GM12891 (cell line): ENCODE measurements around the gene B3GALT4.
A peak's percentile ranks its signal among the peaks of the same experiment; 100 is the strongest.

Source experiments
- POLR2A ChIP-seq: IDR thresholded peaks from 2 replicates; pipeline ENCODE4 v1.6.1; 2011; ENCODE audit warnings: low read depth, low read length, control low read depth
- POLR2AphosphoS5 ChIP-seq: IDR thresholded peaks from 2 replicates; pipeline ENCODE4 v1.6.1; 2011; ENCODE audit warnings: low read depth, low read length, control low read depth
- TAF1 ChIP-seq: IDR thresholded peaks from 2 replicates; pipeline ENCODE4 v1.6.1; 2011; ENCODE audit warnings: low read depth, low read length, control low read depth

GRCh38 chr6:33271468-33272274, 5.3 kb upstream of the B3GALT4 start, which contains the start of the genes RPS18 and VPS52:
- TF ChIP-seq POLR2AphosphoS5: peak; percentile 100
- peak; percentile 100 for TF ChIP-seq POLR2A
- TF ChIP-seq TAF1: peak; percentile 99
